ENCODE data around the gene ANGPT4.

DNA sequence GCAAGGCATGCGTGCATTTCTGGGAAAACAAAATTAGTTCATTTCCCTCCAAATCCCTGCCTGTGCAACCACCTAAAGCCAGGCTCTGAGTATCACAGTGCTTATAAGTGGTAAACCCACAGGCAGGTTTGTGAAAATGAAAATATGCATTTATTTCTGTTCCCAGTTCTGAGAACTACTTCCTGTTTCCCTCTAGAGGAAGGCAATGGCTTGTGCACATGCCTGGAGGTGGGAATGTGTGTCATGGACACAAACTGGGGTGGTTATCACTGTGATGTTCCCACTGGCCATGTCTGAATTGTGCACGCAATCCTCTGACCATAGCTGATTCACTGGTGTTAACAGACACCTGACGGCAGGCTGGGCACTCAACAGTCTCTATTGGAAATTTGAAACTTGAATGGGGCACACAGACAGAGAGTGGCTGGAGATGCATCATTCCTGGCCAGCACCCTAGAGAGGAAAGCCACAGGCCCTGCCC, 56.3 kb downstream of the ANGPT4 start:
- TF ChIP-seq, protein P1, sequence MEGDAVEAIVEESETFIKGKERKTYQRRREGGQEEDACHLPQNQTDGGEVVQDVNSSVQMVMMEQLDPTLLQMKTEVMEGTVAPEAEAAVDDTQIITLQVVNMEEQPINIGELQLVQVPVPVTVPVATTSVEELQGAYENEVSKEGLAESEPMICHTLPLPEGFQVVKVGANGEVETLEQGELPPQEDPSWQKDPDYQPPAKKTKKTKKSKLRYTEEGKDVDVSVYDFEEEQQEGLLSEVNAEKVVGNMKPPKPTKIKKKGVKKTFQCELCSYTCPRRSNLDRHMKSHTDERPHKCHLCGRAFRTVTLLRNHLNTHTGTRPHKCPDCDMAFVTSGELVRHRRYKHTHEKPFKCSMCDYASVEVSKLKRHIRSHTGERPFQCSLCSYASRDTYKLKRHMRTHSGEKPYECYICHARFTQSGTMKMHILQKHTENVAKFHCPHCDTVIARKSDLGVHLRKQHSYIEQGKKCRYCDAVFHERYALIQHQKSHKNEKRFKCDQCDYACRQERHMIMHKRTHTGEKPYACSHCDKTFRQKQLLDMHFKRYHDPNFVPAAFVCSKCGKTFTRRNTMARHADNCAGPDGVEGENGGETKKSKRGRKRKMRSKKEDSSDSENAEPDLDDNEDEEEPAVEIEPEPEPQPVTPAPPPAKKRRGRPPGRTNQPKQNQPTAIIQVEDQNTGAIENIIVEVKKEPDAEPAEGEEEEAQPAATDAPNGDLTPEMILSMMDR (conservative IDR thresholded peaks at IDR 0.05): no peak; the same call in 1 of the 2 replicates
- no peak for TF ChIP-seq EZH2 (IDR thresholded peaks at IDR 0.05; ENCODE audit: low read depth)
